Measurements from ENCODE around the gene TMEM63C.

The TMEM63C gene

DNA sequence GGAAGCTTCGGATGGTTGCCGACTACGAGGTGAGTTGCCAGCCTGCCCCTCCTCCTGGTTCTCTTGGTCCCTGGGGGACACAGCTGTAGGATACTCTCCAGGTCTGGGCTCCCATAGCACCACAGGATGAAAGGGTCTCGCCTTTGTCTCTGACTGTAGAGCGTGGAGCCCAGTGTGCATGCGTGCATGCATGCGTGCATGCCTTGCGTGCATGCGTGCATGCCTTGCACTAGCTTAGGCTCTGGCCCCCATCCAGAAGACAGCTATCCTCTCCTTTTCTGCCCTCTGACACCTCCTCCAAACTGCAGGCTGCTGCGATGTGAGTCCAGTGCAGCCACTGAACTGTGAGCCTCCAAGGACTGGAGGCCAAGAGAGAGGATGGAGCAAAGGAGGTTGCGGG, 70.3 kb downstream of the TMEM63C start:
- intact Hi-C loops (cut with micrococcal nuclease): no loop called here
- Mint-ChIP-seq H3K4me3 (no peak overlapping the region), H3K27ac (no peak overlapping the region), H3K9me3 (no peaks in the 10 kb centered on the region), H3K36me3 (ENCODE audit: low read depth) (no peaks in the 10 kb centered on the region), H3K27me3 (no peaks in the 10 kb centered on the region), H3K4me1 (ENCODE audit: low read depth) (no peaks in the 10 kb centered on the region)

DNA sequence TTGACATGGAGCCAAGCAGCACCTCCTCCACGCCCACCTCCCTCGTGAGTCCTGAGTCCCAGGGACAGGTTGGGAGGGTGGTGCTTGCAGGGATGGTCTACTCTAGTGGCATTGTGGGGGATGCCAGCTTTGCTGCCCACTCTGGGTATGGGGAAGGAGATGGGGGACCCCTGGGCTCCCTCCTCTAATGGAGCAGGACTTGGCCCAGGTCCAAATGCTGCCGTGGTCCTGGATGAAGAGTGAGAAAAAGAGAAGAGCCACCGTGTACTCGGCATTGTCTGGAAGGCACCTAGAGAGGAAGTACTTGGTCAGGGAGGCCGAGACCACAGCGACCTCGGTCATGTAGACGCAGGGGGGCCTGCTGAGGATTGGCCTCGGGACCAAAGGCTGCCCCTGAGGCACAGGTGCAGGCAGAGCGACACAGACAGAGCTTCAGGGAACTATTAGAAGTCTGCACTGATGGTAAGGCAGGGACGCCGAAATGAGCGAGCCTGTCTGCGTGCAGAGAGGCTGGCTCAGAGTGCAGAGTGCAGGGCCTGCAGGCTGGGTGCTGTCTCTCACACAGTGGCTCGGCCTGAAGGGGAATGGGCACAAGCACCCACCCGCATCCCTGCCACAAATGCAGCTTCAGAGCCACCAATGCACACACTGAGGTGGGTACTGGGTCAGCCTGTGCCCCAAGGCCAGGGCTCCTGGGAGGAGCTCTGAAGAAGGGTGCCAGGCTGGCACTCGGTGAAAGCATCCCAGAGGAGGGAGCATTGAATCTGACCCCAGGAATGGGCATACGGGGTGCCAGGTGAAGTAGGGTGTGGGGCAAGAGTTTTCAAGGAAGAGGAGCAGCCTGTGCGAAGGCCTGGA, 72.0 kb downstream of the TMEM63C start:
- intact Hi-C loops (cut with micrococcal nuclease): no loop called here
- no peaks in the 10 kb centered on the region for H3K36me3 Mint-ChIP-seq (ENCODE audit: low read depth)
- H3K27me3 Mint-ChIP-seq: no peaks in the 10 kb centered on the region
- no peak overlapping the region for H3K4me3 Mint-ChIP-seq
- no peaks in the 10 kb centered on the region for H3K9me3 Mint-ChIP-seq
- no peak overlapping the region for H3K27ac Mint-ChIP-seq
- no peaks in the 10 kb centered on the region for H3K4me1 Mint-ChIP-seq (ENCODE audit: low read depth)

DNA sequence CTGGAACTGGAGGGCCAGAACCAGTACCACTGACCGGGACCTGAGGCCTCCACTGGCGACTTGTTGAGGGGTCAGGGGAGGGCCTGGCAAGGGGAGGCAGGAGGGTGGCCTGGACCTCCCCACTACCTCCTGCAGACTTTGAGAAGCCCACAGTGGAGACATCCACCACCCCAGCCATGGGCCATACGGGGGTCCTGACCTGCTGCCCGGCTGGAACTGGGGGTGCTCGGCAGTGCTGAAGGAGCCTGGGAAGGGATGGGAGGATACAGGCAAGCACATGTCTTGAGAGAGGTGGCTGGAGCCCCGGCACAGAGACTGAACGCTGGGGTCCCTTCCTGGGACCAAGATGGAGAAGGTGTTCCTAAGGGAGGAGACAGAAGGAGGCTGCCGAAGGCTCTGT, 75.1 kb downstream of the TMEM63C start:
- no peak overlapping the region for H3K27ac Mint-ChIP-seq
- H3K9me3 Mint-ChIP-seq: no peaks in the 10 kb centered on the region
- no peaks in the 10 kb centered on the region for H3K4me1 Mint-ChIP-seq (ENCODE audit: low read depth)
- H3K27me3 Mint-ChIP-seq: no peaks in the 10 kb centered on the region
- intact Hi-C loops (cut with micrococcal nuclease): no loop called here
- H3K4me3 Mint-ChIP-seq: no peak overlapping the region
- no peaks in the 10 kb centered on the region for H3K36me3 Mint-ChIP-seq (ENCODE audit: low read depth)

DNA sequence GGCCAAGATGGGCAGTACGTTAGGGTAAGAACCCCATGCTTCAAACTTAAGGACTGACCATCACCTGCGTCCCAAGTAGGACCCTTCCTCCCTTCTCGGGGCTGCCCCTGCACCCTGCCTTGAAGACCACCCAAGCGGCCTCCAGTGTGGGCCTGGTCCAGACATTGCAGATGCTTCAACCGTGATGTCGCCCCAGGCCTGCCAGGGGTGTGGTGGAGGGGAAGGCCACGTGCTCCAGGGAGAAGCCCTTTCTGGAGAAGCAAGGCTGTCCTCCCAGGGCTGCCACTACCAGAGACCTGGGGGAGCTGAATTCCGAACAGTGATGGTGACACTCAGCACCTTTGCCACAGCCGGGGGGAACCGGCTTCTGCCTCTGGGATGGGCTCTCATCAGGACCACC, 76.1 kb downstream of the TMEM63C start:
- intact Hi-C loops (cut with micrococcal nuclease): no loop called here
- Mint-ChIP-seq H3K27me3 (peaks cover 5% of the 10 kb centered on the region), H3K4me1 (ENCODE audit: low read depth) (no peaks in the 10 kb centered on the region), H3K4me3 (no peak overlapping the region), H3K27ac (no peak overlapping the region), H3K9me3 (no peaks in the 10 kb centered on the region), H3K36me3 (ENCODE audit: low read depth) (no peaks in the 10 kb centered on the region)

DNA sequence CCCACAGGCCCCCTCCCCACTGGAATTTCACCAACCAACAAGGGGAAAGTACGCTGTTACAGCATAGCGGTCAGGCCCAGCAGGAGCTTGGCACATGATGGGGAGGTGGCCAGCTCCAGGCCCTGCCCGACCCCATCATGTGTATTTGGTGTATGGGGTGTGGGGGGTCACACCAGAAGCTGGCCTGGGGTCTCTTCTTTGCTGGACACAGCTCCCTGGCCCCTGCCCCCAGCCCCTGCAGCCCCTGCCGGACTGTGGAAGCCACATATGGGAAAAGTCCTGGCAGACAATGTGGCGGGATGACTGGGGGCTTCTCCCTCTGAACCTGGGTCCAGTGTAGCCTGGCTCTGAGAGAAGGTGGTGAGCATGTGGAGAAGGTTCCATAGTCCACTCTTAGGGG, 77.0 kb downstream of the TMEM63C start:
- no peaks in the 10 kb centered on the region for H3K9me3 Mint-ChIP-seq

DNA sequence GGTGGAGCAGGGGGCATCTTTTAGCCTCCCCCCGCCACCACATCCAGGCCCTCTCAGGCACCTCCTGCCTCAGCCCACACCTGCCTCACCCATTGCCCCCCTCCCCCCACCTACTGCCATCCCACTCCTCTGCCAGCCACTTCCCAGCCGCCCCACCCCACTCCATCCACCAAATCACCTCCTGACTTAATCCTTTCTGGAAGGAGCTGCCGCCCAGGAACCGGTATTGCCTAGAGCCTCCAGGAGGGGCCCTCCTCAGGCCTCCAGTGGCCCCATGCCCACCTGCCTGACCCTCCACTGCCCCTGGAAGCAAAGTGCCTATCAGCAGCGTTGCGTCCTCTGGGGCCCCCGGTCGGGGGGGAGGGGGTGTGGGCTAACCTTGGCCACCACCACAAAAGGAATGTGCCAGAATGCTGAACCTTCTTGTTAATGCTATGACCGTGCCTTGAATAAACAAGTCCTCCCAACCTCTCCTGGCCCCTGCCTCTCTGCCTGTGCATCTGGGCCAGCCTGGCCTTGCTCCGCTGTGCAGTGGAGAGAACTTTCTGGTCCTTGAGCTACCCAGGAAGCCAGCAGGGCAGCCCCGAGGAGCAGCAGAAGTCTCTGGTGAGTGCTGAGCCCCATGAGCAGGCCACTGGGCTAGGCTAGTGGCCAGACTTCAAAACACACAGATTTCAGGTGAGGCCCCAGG, 77.6 kb downstream of the TMEM63C start:
- no peaks in the 10 kb centered on the region for H3K36me3 Mint-ChIP-seq (ENCODE audit: low read depth)
- no peaks in the 10 kb centered on the region for H3K9me3 Mint-ChIP-seq
- H3K27me3 Mint-ChIP-seq: peaks cover 11% of the 10 kb centered on the region
- intact Hi-C loops (cut with micrococcal nuclease): no loop called here
- no peak overlapping the region for H3K4me3 Mint-ChIP-seq
- no peak overlapping the region for H3K27ac Mint-ChIP-seq
- H3K4me1 Mint-ChIP-seq (ENCODE audit: low read depth): no peaks in the 10 kb centered on the region

More for the DNA sequence above, 77.0 kb downstream of the TMEM63C start:
- Mint-ChIP-seq H3K27me3 (peaks cover 8% of the 10 kb centered on the region), H3K27ac (no peak overlapping the region), H3K36me3 (ENCODE audit: low read depth) (no peaks in the 10 kb centered on the region), H3K4me3 (no peak overlapping the region), H3K4me1 (ENCODE audit: low read depth) (no peaks in the 10 kb centered on the region)
- intact Hi-C loops (cut with micrococcal nuclease): no loop called here

DNA sequence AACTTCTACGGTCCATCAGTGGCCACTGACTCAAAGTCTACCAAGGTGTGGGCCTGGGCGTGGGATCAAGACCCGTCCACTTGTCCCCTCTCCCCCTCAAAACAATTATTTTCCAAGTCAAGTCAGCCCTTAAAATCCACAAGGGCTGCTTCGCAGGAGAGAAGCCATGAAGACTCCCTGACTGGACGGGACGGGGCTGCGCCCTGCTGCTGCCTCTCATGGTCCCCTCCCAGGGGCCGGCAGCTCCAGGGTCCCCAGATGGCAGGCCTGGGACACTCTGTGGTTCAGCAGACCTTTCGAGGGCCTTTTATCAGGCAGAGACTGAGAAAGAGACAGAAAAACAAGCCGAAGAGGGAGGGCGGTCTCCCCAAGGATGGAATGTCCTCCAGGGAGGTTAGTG, 78.6 kb downstream of the TMEM63C start:
- Mint-ChIP-seq H3K36me3 (ENCODE audit: low read depth) (no peaks in the 10 kb centered on the region), H3K27ac (no peak overlapping the region), H3K9me3 (no peaks in the 10 kb centered on the region), H3K27me3 (peaks cover 11% of the 10 kb centered on the region), H3K4me3 (no peak overlapping the region), H3K4me1 (ENCODE audit: low read depth) (no peaks in the 10 kb centered on the region)
- intact Hi-C loops (cut with micrococcal nuclease): no loop called here

DNA sequence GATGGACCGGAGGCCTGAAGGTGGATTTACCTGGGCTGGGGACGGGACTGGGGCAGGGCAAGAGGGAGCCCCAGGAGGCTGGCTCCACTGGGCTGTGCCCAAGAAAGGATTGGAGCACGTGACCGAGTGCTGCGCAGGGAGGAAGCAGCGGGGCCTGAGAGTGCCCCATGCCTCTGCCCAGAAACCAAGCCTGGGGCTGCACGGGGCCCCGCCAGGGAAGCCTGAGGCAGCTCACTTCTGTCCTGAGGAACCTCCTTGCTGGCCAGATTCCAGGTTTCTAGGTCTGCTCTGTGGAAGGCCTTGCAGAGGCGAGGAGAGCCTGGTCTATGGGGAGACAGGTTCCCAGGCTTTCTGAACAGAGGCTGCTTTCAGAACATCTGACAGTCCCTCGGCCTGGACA, 79.0 kb downstream of the TMEM63C start:
- H3K27me3 Mint-ChIP-seq: peaks cover 11% of the 10 kb centered on the region
- H3K4me1 Mint-ChIP-seq (ENCODE audit: low read depth): no peaks in the 10 kb centered on the region
- no peak overlapping the region for H3K4me3 Mint-ChIP-seq
- no peak overlapping the region for H3K27ac Mint-ChIP-seq
- H3K36me3 Mint-ChIP-seq (ENCODE audit: low read depth): no peaks in the 10 kb centered on the region
- intact Hi-C loops (cut with micrococcal nuclease): no loop called here
- no peaks in the 10 kb centered on the region for H3K9me3 Mint-ChIP-seq

DNA sequence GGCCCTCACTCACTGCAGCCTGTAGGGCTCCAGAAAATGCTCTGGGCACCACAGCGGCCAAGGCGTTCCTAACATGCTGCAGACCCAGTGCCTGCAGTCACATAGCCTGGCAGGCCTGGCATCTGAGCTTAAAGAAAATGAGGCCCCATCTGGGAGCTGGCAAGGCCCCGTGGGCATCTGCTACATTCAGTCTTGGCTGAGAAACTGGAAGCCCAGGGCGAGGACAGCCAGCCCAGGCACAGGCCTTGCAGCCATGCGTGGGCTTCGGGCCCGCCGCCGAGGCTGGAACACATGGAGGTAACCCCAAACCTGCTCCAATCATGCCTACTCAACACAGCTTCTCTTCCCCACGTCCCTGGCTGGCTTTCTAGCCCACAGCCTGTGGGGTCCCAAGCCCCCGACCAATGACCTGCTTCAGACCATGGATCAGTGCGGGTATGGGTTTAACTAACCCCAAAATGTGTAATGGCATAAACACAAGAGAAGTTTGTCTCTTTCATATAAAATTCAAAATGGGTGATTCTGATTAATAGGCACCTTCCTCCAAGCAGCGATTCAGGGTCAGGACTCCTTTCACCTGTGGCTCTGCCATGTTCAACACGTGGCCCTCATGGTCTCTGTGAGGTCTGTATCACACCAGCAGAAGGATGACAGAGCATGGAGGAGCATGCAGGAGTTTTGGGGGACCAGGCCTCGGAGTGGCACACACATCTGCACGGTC, 83.0 kb downstream of the TMEM63C start:
- H3K36me3 Mint-ChIP-seq (ENCODE audit: low read depth): no peaks in the 10 kb centered on the region
- intact Hi-C loops (cut with micrococcal nuclease): no loop called here
- H3K27me3 Mint-ChIP-seq: peaks cover 28% of the 10 kb centered on the region
- no peak overlapping the region for H3K4me3 Mint-ChIP-seq
- H3K9me3 Mint-ChIP-seq: peaks cover 8% of the 10 kb centered on the region
- H3K4me1 Mint-ChIP-seq (ENCODE audit: low read depth): no peaks in the 10 kb centered on the region
- no peak overlapping the region for H3K27ac Mint-ChIP-seq

DNA sequence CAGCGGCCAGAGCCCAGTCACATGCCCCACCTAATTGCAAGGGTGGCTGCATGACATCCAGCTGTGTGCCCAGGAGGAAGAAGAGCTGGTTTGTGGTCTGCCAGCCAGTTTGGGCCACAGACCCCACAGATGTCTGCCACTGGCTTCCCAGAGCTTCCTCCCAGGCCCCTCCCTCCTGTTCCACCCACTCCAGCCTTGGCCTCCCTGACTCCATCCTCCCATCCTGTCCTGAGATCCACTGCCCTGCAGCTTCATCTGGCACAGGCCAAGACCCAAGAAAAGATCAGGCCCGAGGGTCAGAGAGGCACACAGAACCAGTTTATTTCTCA, 83.6 kb downstream of the TMEM63C start:
- no peaks in the 10 kb centered on the region for H3K36me3 Mint-ChIP-seq (ENCODE audit: low read depth)
- peaks cover 2% of the 10 kb centered on the region for H3K4me1 Mint-ChIP-seq (ENCODE audit: low read depth)
- H3K9me3 Mint-ChIP-seq: peaks cover 8% of the 10 kb centered on the region
- intact Hi-C loops (cut with micrococcal nuclease): no loop called here
- peaks cover 33% of the 10 kb centered on the region for H3K27me3 Mint-ChIP-seq
- H3K27ac Mint-ChIP-seq: no peak overlapping the region
- H3K4me3 Mint-ChIP-seq: no peak overlapping the region

DNA sequence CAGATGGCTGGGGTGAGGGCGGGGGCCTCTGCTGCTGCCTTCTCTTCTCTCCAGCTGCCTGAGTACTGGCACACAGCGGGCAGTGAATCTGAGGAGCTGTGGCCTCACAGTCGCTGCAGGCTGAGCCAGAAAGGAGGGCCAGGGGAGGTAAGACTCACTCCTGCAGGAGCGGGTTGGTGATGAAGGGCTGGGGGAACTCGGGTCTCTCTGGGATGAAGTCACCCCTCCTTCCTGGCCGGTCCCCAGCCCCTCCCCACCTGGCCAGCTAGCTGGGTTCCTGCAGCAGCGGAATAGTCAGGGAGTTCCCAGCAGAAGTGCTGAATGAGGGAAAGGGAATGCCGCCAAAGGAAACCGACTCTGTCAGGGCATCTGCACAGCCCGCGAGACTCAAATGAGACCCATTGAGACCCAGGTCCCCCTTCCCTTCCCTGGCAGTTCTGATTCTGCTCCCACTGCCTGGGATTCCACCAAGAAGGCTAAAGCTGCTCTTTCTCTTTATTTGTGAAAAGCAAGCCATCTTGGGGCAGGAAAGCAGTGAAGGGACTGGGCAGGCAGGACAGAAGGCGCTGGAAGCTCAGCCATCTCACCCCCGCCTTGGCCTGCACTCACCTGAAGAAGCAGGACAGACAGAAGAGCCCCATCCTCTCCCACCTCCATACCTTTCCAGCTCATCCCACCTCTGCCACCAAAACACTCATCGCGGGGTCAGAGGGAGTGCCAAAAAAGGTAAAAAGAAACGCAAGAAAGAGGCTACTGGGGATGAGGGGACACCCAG, 84.2 kb downstream of the TMEM63C start:
- no peaks in the 10 kb centered on the region for H3K36me3 Mint-ChIP-seq (ENCODE audit: low read depth)
- peaks cover 38% of the 10 kb centered on the region for H3K27me3 Mint-ChIP-seq
- intact Hi-C loops (cut with micrococcal nuclease): no loop called here
- H3K27ac Mint-ChIP-seq: no peak overlapping the region
- peaks cover 5% of the 10 kb centered on the region for H3K4me1 Mint-ChIP-seq (ENCODE audit: low read depth)
- H3K9me3 Mint-ChIP-seq: peaks cover 8% of the 10 kb centered on the region
- H3K4me3 Mint-ChIP-seq: no peak overlapping the region

DNA sequence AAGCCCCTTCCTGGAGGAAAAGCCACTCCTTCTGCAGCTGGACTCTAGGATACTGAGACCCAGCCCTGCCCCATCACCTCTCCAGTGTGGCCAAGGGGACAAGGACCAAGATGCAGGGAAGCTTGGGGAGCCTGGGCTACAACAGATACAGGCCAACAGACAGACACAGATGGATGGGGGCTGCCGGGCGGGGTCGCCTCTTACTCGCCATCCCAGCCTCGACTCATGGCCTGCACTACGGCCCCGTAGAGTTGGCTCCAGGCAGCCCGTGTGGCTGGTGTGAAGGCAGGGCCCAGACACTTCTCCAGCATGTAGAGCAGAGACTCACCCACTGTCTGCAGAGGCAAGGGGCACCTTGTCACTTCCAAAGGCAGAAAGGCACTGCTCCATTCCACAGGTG, 84.7 kb downstream of the TMEM63C start:
- no peaks in the 10 kb centered on the region for H3K36me3 Mint-ChIP-seq (ENCODE audit: low read depth)
- no peak overlapping the region for H3K27ac Mint-ChIP-seq
- intact Hi-C loops (cut with micrococcal nuclease): no loop called here
- H3K4me1 Mint-ChIP-seq (ENCODE audit: low read depth): peaks cover 5% of the 10 kb centered on the region
- peaks cover 43% of the 10 kb centered on the region for H3K27me3 Mint-ChIP-seq
- H3K4me3 Mint-ChIP-seq: no peak overlapping the region
- H3K9me3 Mint-ChIP-seq: peaks cover 8% of the 10 kb centered on the region

DNA sequence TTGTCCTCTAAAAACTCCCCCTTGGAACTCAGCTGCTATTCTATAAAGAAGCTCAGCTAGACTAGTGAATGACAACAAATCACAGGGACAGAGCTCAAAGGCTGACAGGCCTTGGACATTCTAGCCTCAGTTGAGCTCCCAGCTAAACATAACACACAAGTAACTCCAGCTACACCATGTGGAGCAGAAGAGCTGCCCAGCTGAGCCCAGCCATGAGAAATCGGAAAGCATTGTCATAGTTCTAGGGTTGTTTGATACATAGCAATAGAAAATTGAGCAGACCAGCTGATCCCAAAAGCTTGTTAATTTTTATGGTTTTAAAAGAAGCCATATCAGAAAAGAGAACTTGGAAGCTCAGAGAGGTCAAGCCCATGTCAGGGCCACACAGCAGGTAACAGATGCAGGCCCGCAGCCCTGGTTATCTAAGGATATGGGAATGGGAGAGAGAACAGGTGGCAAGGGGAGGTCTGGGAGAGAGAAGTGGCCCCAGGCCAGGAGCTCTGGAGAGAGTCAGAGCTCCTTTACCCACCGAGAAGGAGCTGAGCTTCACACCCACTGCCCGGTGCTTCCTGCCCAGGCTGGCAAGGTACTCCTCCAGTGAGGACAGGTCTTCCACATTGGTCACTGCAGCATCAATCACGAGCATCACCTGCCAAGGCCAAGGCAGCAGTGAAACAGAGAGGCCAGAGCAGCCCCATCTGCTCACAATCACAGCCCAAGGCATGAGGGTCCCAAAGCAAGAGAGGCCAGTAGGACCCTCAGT, 86.5 kb downstream of the TMEM63C start:
- Mint-ChIP-seq H3K27me3 (peaks cover 51% of the 10 kb centered on the region), H3K27ac (no peak overlapping the region)

More for the DNA sequence above, 86.5 kb downstream of the TMEM63C start:
- peaks cover 5% of the 10 kb centered on the region for H3K4me1 Mint-ChIP-seq (ENCODE audit: low read depth)
- H3K36me3 Mint-ChIP-seq (ENCODE audit: low read depth): no peaks in the 10 kb centered on the region
- no peak overlapping the region for H3K4me3 Mint-ChIP-seq
- peaks cover 8% of the 10 kb centered on the region for H3K9me3 Mint-ChIP-seq
- intact Hi-C loops (cut with micrococcal nuclease): no loop called here
